ENCODE data around the gene C1orf105.

DNA sequence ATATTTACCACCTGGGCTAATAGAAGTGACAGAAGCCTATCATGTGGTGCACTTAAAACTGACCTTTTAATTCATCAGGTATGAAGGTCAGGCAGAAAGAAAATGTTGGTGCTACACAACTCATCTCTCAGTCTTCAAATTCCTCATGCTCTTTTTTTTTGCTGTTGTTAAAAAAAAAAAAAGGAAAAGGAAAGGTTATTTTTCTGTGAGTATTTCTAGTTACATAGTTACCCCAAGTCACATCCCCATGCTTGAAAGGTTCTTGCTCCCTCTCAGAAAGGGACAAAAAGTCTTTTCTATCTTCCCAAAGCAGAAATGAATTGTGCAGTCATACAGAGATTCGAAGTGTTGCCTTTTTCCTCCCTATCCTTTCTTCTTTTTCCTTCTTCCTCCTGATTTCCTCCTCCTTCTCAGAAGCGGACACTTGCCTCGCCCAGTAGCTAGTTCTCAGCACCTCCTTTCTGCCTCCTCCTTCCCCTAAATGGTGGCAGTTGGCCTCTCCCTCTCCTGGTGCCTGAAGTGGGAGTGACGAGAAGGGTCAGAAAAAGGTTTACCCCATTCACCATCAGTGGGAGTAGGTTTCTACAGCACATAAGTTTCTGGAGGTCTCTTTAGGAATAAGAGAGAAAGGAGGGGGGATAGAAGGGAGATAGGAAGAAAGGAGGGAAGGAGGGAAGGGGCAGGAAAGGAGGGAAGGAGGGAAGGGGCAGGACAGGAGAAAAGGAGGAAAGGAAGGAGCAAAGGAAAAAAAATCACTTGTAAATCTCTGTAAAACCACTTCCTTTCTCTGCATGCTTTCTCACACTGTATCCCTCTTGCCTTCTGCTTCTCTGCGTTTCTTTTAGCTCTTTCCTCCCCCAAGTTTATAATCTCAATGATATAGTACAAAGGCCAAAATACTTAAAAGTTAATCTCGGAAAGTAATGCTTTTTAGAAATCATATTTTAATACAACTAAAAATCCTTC is 20.4 kb upstream of the C1orf105 start:
- TF ChIP-seq, protein P1, sequence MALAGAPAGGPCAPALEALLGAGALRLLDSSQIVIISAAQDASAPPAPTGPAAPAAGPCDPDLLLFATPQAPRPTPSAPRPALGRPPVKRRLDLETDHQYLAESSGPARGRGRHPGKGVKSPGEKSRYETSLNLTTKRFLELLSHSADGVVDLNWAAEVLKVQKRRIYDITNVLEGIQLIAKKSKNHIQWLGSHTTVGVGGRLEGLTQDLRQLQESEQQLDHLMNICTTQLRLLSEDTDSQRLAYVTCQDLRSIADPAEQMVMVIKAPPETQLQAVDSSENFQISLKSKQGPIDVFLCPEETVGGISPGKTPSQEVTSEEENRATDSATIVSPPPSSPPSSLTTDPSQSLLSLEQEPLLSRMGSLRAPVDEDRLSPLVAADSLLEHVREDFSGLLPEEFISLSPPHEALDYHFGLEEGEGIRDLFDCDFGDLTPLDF (CRISPR knock-in tag; IDR thresholded peaks at IDR 0.05) = no peak
- TF ChIP-seq POLR2G (IDR thresholded peaks at IDR 0.05; ENCODE audit: low read depth, low read length) (no peak), ZNF547 (CRISPR knock-in tag; IDR thresholded peaks at IDR 0.05) (no peak)

All from HepG2 (cell line).